ENCODE results near the gene ACACA.

DNA sequence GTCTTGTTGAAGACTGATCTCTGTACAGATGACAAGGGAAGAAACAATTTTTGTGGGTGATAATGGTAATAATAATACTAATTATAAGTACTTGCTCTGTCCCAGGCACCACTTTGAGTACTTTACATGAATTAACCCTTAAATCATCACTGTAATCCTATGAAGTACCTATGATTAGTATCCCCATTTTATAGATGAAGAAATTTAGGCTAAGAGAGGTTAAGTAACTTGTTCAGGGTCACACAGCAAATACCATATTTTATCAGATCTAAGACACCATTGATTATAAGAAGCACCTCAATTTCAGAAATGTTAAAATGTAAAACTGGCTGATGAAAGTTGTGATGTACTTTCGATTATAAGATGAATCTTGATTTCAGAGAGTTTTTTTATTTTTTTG is 18.6 kb upstream of the ACACA start:
- no peak for TF ChIP-seq CTCF (IDR thresholded peaks at IDR 0.05)
- TF ChIP-seq POLR2A (IDR thresholded peaks at IDR 0.05): no peak

All from adrenal gland (tissue), 5 donors.